Left ventricle myocardium superior (tissue), 1 donor: Measurements from ENCODE around the gene CMC1. TPM values are rescaled to one million over a fixed set of nuclear protein-coding genes. Genes with fewer than 3 reads are reported as not detected.
"Not testable (repeated sequence)": the region's sequence is repeated elsewhere in the genome, so short reads cannot be mapped to it uniquely, and the experiment has no call there.

Source experiments
- ATAC-seq: fragments of 200-7000 bp; cut with Tn5 transposase; one replicate; pipeline ENCODE4 v1.9.1; 2020; ENCODE audit warnings: mild to moderate bottlenecking, moderate library complexity
- DNase-seq: peaks from one replicate; pipeline ENCODE4 v3.0.0-alpha.2; 2020
- intact Hi-C: fragments of 100-400 bp; cut with micrococcal nuclease; formaldehyde crosslinking; loops from one replicate; pipeline ENCODE4 v1.11.0; 2022
- long read RNA-seq: library from polyadenylated mRNA; unstranded; transcript quantifications from one replicate; pipeline ENCODE4 v2.0.0, GENCODE V29; 2021
- total RNA-seq: library from RNA; stranded (reverse); fragmentation: NEBNext Ultra II Directional; extraction: Animal tissue kit (Norgen Biotek cat#: 25700); gene quantifications from one replicate; pipeline ENCODE4 v1.2.1, GENCODE V29; 2021
- donor health status: DM: no; HTN: yes; CAD: no; lungs with severe emphysema.

CMC1 gene, protein sequence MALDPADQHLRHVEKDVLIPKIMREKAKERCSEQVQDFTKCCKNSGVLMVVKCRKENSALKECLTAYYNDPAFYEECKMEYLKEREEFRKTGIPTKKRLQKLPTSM
- 35.9 TPM for total RNA-seq
- long read RNA-seq, full-length matches to known transcripts: 48 of 54 reads
- long read RNA-seq, partial matches to known transcripts: 1 of 54 reads
- long read RNA-seq, other reads (novel, unspliced or antisense): 5 of 54 reads

DNA sequence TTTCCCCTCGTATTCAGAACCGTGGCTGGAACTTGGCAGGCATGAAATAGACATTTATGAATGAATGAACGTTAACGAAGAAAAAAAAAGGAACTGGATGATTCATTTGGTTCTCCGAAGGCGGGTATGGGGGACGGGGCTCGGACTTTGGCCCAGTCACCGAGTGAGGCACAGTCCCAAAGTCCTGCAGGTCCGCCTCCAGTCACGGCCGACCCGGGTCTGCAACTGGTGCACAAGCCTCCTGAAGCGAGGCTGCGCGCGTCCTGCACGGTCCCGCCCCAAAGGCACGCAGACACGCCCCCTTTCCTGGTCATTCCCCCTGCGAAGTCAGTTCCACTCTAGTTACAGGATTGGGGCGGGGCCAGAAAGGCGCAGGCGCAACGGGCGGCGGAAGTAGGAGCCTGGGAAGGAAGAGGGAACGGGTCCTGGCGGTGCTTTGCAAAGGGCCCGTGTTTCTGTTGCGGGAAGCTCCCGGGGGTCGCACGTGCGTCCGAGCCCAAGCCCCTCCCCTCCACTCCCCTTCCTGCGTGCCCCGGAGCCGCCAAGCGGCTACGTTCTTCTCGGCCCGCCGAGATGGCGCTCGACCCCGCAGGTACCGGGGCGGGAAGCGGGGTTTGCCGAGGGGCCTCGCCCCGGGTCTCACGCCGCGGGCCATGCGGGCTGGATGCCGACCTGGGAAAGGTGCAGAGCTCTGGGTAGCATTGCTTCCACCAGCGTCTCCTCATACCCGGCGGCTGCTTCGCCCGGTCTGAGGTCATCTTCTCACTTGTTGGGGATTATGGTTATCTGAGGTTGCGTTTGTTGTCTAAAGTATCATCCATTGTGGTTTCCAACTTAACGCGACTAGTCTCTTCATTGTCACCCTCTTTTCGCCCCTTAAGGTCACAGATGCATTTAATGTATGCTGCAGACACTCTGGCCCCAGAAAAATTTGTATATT is at the start of gene CMC1:
CMC1 (plus strand) TSS at position 399 of the 940 bp plus-strand sequence; CDS start at position 574, 175 bp downstream.
- intact Hi-C loops: no loop called here
- DNase-seq (peak; percentile 99), ATAC-seq (peak; percentile 100)

DNA sequence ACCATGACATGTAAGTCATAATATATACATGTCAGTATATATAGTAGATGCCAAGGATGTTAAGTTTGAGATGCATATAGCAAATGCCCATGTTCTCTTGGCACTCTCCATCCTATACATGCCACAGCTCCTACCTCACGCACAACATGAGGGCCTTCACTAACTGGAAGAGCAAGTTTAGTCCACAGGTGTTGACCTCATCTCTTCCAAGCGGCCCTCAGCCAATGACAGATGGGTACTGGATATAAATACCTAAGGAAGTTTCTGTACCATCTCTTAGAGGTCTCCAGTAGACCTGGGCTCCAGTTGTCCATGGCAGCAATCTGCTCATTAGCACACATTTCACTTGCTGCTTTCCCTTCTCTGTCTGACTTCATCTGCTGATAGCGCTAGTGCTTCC is 43.3 kb upstream of the CMC1 start:
- no peak for DNase-seq
- no peak for ATAC-seq
- intact Hi-C loops: no loop called here

DNA sequence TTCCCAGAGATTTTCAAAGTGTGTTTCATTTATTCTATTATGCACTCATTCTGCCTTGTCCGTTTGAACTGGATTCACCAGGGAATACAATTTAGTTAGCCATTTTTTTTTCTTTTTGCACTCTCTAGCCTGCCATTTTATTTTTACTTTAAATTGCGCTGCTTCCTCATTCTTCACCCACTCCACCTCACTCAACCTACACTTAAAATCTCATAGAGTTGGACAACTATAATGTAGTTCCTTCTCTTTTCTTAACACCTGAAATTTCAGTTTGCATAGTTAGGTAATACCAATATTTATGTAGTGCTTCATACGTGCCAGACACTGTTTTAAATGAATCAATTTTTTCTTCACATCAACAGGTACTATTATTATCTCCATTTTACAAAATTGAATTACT is 42.4 kb upstream of the CMC1 start:
- DNase-seq (no peak), ATAC-seq (no peak)
- intact Hi-C loops: no loop called here

DNA sequence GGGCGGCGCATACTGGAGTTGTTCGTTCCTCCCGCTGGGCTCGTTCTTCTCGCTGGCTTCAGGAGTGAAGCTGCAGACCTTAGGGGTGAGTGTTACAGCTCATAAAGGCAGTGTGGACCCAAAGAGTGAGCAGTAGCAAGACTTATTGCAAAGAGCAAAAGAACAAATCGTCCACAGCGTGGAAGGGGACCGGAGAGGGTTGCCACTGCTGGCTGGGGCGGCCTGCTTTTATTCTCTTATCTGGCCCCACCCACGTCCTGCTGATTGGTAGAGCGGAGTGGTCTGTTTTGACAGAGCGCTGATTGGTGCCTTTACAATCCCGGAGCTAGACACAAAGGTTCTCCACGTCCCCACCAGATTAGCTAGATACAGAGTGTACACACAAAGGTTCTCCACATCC is 41.8 kb upstream of the CMC1 start:
- DNase-seq, intact Hi-C loops: not testable (repeated sequence)

DNA sequence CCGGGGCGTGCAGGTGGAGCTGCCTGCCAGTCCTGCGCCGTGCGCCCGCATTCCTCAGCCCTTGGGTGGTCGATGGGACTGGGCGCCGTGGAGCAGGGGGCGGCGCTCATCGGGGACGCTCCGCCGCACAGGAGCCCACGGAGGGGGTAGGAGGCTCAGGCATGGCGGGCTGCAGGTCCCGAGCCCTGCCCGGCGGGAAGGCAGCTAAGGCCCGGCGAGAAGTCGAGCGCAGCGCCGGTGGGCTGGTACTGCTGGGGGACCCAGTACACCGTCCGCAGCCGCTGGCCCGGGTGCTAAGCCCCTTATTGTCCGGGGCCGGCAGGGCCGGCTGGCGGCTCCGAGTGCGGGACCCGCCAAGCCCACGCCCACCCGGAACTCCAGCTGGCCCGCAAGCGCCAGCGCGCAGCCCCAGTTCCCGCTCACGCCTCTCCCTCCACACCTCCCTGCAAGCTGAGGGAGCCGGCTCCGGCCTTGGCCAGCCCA is 41.0 kb upstream of the CMC1 start:
- ATAC-seq, intact Hi-C loops: not testable (repeated sequence)
- DNase-seq: peak; percentile 34

More for the DNA sequence above, 41.8 kb upstream of the CMC1 start:
- not testable (repeated sequence) for ATAC-seq

DNA sequence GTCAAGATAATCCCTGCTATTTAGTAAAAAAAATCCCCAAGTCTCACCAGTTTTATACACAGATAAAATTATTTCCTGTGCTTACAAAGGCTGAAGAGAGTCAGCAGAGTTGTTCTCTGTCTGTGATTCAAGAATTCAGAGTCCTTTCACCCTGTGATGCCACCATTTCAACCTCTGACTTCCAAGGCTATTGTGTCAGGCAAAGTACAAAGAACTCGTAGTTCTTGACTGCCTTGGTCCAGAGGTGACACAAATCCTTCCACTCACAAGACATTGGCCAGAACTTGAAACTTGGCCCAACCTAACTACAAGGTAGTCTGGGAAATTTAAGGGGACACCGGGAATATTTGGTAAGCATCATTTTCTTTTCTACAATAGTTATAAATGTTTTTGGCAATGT is 34.9 kb upstream of the CMC1 start:
- intact Hi-C loops: no loop called here
- ATAC-seq (no peak), DNase-seq (no peak)

DNA sequence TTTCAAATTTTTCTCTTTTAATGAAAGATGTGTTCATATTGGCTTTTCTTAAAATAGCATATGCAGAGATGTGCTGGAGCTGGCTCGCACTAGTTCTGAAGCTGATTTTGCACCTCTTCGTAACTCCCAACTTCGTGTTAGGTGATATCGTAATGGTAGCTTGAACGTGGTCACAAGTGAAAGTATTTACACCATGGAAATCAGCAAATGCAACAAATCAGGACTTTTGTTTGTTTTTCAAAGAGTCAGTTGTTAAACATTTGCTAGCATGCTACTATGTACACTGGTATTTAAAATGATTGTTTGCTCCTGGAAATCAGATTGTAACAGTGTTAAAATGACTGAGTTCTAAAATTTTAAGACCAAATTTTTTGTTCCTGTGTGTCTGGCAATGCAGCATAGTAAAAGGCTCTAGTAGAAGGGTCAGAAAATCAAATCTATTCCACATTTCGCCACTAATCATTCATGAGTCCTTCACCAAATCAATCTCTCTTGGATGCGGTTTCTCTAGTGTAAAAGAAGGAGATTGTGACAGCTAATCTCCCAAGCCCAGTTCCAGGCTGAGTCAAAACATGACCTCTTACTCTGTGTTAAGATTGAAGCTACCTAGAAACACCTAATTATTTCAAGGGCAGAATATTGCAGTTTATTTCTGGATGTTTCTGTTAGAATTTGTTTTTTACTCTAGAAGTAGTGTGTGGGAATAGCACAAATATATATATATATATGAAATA is 34.3 kb upstream of the CMC1 start:
- intact Hi-C loops: no loop called here
- no peak for DNase-seq
- no peak for ATAC-seq

DNA sequence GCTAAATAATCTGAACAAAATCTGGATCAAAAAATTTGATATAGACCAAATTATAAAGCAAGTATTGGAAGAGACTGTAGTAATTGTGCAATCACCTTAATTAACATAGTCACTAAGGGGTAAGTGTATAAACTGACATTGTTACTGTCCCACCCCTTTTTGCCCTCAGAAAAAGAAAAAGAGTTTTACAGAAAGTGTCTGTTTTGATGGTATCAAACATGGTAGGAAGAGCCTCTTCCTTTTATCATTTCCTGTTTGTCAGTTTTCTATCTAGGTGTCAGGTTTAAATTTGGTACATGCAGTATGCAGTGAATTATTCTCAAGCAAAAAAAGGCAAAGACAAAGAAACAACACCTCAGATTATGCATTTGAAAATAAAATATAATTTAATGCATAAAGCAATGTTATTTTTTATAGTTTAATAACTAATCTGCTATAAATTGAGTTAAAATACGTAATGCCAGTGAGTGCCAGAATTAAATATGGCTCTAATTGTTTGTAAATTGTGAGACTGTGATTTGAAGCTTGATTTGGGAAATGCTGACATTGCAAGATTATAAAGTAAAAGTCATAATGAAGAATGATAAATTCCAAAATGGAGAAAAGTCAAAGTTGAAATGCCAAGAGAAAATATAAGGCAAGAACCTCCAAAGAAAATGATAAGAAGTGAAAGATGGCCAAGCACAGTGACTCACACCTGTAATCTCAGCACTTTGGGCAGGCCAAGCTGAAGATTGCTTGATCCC is 30.3 kb upstream of the CMC1 start:
- intact Hi-C loops: no loop called here
- ATAC-seq: no peak
- no peak for DNase-seq

DNA sequence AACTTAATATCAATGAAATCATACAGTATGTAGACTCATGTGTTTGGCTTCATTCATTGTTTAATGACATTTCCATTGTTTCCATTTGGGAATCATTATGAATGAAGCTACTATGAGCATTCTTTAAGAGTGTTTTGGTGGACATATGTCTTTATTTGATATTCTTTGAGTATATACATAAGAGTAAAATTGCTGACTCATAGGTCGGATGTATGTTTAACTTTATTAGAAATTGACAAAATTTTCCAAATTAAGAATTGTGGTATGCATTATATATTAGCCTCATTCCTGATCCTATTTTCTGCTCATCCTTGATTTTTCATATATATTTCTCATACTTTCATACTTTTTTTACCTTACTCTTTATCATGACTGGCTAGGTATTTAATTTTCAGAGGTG is 28.7 kb upstream of the CMC1 start:
- intact Hi-C loops: no loop called here
- DNase-seq (no peak), ATAC-seq (no peak)

DNA sequence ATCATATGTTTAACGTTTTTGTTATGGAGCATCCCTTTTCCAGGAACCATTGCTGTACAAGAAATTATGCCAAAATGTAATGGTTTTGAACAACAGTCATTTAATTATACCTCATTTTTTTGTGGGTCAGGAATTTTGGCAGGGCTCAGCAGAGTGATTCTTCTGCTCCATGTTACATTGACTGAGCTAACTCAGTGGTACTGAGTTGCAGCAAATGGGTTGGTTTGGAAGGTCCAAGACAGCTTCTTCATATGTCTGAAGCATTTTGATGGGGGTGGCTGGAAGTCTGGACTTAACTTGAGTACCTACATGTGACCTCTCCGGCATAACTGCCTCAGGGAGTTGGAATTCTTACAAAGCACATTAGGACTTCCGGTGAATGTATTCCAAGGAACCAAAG is 26.0 kb upstream of the CMC1 start:
- intact Hi-C loops: no loop called here
- ATAC-seq (no peak), DNase-seq (no peak)

DNA sequence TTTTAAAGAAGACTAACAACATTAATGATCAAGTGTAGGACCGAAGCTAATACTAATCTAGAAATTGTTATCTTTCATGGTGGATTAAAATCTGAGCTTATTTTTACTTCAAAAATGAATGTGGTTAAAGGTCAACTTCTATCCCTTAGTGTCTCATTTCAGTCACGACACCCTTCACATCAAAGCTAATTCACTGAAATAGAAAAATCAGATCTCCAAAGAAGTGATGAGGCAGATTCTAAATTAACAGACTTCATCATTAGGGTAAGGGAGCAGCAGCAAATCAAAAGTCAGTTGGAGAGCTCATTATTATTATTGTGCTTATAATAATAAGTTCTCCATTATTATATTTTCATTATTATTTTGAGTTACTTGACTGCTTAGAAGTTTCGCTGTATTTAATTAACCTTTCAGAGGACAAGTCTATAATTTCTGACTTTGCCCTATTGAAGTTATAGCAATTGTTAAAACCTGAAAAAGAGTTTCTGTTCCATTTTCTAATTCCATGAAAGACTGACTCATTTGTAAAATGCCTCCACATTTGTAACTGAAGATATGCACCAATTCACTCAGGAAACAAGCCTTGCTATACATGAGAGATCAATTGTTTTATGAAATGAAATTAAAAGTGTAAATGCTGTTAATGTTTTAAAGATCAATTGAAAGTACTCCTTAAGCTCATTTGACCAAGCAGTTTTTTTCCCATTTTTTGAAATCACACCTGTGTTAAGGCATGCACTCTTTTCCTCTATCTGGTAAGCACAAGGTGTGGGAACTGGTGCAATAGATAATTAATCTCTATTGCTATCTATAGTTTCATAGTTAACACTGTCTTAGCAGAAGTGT is 23.1 kb upstream of the CMC1 start:
- ATAC-seq (no peak), DNase-seq (no peak)
- intact Hi-C loops: no loop called here

DNA sequence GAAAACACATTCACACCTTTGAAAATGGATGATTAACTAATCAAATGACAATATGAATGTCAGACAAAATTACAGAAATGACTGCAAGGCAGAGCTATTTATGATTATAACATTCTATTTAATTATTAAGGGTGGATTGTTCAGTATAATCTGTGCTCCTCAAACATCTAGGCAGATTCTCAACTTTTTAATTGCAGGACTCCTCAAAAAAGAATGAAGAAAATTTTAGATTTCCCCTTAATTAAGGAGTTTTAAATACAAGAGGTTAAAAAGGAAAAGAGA is 22.6 kb upstream of the CMC1 start:
- intact Hi-C loops: no loop called here

DNA sequence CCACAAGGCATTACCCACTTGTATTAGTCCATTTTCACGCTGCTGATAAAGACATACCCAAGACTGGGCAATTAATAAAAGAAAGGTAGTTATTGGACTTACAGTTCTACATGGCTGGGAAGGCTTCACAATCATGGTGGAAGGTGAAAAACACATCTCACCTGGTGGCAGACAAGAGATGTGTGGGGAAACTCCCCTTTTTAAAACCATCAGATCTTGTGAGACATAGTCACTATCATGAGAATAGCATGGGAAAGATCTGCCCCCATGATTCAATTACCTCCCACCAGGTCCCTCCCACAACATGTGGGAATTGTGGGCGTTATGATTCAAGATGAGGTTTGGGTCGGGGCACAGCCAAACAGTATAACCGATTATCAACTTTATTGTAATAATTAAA is 17.0 kb upstream of the CMC1 start:
- intact Hi-C loops: no loop called here
- ATAC-seq (no peak), DNase-seq (no peak)

More for the DNA sequence above, 22.6 kb upstream of the CMC1 start:
- ATAC-seq (no peak), DNase-seq (no peak)

DNA sequence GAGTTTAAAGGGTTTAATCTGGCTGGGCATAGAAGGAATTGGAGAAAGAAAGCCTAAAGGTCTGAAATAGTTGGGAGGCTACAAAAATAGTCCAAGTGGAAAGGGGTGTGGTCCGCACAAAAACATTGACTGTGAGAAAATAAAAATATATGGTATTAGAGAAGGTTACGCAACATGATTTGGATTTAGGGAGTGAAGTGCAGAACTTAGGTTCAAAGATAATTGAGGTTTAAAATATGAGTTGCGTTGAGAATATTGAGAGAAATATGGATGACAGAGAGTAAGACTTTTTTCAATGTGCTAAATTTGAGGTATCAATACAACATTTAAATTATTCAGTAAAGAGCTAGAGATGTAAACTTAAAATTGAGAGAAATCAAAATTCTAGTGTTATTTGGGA is 15.4 kb upstream of the CMC1 start:
- ATAC-seq: no peak
- intact Hi-C loops: no loop called here
- DNase-seq: no peak

DNA sequence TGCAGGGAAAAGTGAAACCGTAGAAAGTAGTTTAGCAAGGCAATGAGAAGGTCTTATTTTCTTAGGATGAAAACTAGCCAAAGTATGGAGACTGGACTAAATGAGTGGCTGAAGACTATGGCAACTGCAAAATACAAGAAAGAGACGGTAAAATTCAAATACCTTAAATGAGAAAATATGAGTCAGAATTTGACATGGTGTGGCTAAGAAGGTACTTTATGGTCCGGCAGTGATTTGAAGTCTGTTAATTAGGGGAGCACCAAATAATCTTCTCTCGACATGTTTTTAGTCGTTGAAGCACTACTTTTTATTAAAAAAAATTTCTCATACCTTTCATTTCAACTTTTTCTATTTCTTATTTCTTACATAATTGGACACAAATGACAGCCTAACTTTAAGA is 12.8 kb upstream of the CMC1 start:
- DNase-seq (no peak), ATAC-seq (no peak)
- intact Hi-C loops: no loop called here

DNA sequence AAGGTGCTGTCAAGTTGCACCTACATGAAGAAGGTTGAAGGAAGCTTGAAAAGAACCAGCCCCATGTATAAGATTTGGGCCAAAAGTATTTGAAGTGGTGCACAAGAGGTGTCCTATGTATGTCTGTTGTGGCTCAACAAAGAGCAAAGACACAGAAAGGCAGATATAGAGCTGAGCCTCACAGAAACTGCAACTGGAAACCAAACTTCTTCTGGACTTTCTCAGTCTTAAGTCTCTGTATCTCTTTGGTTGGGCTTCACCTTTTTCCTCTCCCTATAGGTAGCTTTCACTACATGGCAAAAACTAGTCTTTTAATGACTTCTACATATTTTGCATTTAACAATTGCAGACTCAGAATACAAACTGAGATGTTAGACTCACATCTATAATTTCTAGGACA is 8.8 kb upstream of the CMC1 start:
- no peak for DNase-seq
- intact Hi-C loops: no loop called here
- ATAC-seq: no peak

DNA sequence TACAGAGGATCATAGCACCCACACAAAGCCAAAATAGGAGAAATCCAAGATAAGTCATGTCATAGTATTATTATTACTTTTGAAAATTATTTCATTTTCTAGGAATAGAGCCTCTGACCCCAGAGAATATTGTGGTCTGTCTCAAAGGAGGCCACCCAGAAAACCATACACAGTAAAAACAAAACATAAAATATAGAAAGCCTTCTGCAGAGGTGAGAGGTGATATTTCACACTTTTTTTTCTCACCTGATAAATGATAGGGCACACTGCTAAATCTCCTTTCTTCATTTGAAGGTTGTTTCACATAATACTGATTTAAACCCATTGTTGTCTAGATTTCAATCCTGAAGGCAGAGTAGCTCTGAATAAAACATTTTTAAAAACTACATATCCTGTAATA is 7.0 kb upstream of the CMC1 start:
- ATAC-seq: no peak
- no peak for DNase-seq
- intact Hi-C loops: no loop called here

DNA sequence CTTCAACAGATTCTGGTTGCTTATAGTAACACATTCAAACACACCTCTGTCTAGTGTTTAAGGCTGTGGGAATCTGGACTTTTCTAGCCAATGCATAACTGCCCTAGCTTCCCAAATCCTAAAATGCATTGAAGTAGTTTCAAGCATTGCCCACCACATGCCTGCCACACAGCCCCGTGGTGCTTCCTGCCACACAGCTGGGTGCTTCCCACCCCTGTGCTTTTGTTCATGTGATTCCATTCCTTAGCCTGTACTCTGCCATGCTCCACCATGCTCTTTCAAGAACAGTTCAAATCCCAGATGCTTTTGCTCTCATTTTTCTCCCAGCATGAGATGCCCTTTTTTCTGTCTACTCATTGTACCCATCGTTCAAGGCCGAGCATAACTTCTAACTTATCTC is 2.3 kb upstream of the CMC1 start:
- intact Hi-C loops: no loop called here
- ATAC-seq (no peak), DNase-seq (no peak)

DNA sequence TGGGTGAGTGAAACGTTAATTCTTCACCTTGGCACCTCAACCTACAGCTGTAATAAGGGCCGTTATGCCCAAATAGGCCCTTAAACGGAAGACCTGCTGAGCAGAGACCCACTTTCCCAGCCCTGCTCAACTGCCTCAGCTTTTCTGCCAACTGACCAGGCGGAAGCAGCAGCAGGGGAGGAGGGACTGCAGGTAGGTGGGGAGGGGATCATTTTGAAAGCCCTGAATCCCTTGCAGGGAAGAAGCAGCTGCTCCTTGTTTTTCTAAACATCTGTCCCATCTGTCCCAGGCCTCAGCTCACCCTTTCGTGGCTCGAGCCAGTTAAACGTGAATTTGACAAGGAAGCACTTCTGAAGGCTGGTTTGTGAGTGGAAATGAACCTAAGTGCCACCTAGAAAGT is 978 bp upstream of the CMC1 start:
- DNase-seq (no peak), ATAC-seq (no peak)
- intact Hi-C loops: no loop called here
